HL-60 (cell line): Measurements from ENCODE around the gene C2orf42.

ENCODE experiments used
- DNase-seq, 2 experiments: peaks; one replicate each; pipeline ENCODE4 v3.0.0-alpha.2; 2010 to 2020; ENCODE audit warnings: low read depth in 1 of 2, low spot score in 1 of 2
- H3K27ac ChIP-seq: fragments of 250-450 bp; sonication (Bioruptor Pico); replicated peaks from 2 replicates; pipeline ENCODE4 v1.5.1; 2020; ENCODE audit warnings: mild to moderate bottlenecking, moderate library complexity
- H3K27me3 ChIP-seq: fragments of 250-450 bp; sonication (Bioruptor Pico); 2 replicates; pipeline ENCODE4 v1.5.1; 2021; ENCODE audit warnings: mild to moderate bottlenecking, moderate library complexity; ENCODE audit not compliant: insufficient read depth, poor library complexity, severe bottlenecking
- H3K4me3 ChIP-seq: replicated peaks from 2 replicates; pipeline ENCODE4 v1.5.1; 2011; ENCODE audit warnings: mild to moderate bottlenecking, control low read depth, low read length; ENCODE audit not compliant: insufficient read depth
- GABPA ChIP-seq: IDR thresholded peaks from 2 replicates; pipeline ENCODE4 v1.6.1; 2012; ENCODE audit warnings: low read depth
- POLR2AphosphoS5 ChIP-seq: IDR thresholded peaks from 2 replicates; pipeline ENCODE4 v1.6.1; 2012; ENCODE audit warnings: low read depth
- REST ChIP-seq: IDR thresholded peaks from 2 replicates; pipeline ENCODE4 v1.6.1; 2012; ENCODE audit warnings: low read depth; ENCODE audit not compliant: insufficient replicate concordance
- SPI1 ChIP-seq: IDR thresholded peaks from 2 replicates; pipeline ENCODE4 v1.6.1; 2012; ENCODE audit warnings: low read depth, mild to moderate bottlenecking, borderline replicate concordance
- TF ChIP-seq, protein P1 (sequence below): IDR thresholded peaks from one replicate; pipeline ENCODE4 v1.5.1; 2011; ENCODE audit warnings: low read length, control low read depth, inconsistent platforms; ENCODE audit not compliant: insufficient read depth

C2orf42 gene

DNA sequence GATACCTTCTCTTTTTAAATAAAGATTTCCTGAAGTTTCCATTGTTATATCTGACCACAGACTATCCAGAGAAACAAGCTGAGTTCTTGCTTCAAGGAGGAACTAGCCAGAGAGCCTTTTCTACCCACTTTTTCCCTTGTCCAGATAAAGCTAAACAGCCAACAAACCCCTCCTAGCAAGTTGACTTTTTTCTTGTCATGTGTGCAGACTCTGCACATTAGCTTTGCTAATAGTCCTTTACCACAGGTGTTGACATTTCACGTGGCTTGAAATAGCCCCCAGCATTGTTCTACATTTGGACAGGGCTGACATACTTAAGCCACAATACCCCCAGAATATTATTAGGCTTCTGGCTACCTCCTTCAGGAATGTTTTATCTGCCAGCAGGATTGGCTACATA lies 62.8 kb downstream of the C2orf42 start:
- H3K27me3 ChIP-seq: no peaks in the 10 kb centered on the region
- no peak for TF ChIP-seq GABPA
- H3K27ac ChIP-seq: peak overlapping the region; percentile 45
- DNase-seq: no peak
- no peak overlapping the region for H3K4me3 ChIP-seq

GRCh38 chr2:70126413-70126812 lies 64.4 kb downstream of the C2orf42 start:
- no peaks in the 10 kb centered on the region for H3K27me3 ChIP-seq
- DNase-seq: no peak
- no peak overlapping the region for H3K27ac ChIP-seq
- H3K4me3 ChIP-seq: no peak overlapping the region
- TF ChIP-seq REST: no peak
- no peak for TF ChIP-seq GABPA
- no peak for TF ChIP-seq SPI1
- no peak for TF ChIP-seq POLR2AphosphoS5
- TF ChIP-seq, protein P1, sequence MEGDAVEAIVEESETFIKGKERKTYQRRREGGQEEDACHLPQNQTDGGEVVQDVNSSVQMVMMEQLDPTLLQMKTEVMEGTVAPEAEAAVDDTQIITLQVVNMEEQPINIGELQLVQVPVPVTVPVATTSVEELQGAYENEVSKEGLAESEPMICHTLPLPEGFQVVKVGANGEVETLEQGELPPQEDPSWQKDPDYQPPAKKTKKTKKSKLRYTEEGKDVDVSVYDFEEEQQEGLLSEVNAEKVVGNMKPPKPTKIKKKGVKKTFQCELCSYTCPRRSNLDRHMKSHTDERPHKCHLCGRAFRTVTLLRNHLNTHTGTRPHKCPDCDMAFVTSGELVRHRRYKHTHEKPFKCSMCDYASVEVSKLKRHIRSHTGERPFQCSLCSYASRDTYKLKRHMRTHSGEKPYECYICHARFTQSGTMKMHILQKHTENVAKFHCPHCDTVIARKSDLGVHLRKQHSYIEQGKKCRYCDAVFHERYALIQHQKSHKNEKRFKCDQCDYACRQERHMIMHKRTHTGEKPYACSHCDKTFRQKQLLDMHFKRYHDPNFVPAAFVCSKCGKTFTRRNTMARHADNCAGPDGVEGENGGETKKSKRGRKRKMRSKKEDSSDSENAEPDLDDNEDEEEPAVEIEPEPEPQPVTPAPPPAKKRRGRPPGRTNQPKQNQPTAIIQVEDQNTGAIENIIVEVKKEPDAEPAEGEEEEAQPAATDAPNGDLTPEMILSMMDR: no peak

- no peak for TF ChIP-seq GABPA
- Histone ChIP-seq H3K4me3 (no peak overlapping the region; the same call in 1 of the 2 replicates), H3K27ac (peak overlapping the region; percentile 99), H3K27me3 (no peaks in the 10 kb centered on the region)
- DNase-seq: no peak
Observed at GRCh38 chr2:70125498-70125898, 65.3 kb downstream of the C2orf42 start.

- Histone ChIP-seq H3K4me3 (peak overlapping the region; percentile 8), H3K27me3 (no peaks in the 10 kb centered on the region), H3K27ac (peak overlapping the region; percentile 99)
- DNase-seq: peak; percentile 60 to 69
- TF ChIP-seq REST: peak; percentile 19
- no peak for TF ChIP-seq GABPA
- TF ChIP-seq POLR2AphosphoS5: peak; percentile 83
- TF ChIP-seq SPI1: peak; percentile 50; the same call in 1 of the 2 replicates
- TF ChIP-seq, protein P1: no peak
Observed at GRCh38 chr2:70124983-70125480, 65.8 kb downstream of the C2orf42 start.

DNA sequence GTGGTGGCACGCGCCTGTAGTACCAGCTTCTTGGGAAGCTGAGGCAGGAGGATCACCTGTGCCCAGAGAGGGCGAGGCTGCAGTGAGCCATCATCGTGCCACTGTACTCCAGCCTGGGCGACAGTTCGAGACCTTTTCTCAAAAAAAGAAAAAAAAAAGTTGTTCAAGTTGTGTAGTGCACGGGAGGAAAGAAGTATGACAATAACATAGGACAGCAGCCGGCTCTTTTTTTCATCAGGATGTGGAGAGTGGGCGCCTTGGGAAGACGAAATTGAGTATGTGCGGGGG lies 67.0 kb downstream of the C2orf42 start:
- Histone ChIP-seq H3K4me3 (0 out of 2 replicates have a peak overlapping the region, but pooled peaks have one; percentile 14), H3K27ac (peak overlapping the region; percentile 99), H3K27me3 (no peaks in the 10 kb centered on the region)
- DNase-seq: no peak
- TF ChIP-seq POLR2AphosphoS5 (no peak), GABPA (no peak), SPI1 (no peak), REST (no peak)
- TF ChIP-seq, protein P1: no peak
